NB4 (cell line): ENCODE results near the gene AUTS2.

ENCODE experiments used
- DNase-seq: peaks from one replicate; pipeline ENCODE4 v3.0.0; 2010; ENCODE audit warnings: low read depth
- H3K4me3 ChIP-seq: one replicate; pipeline ENCODE4 v1.5.1; 2011; ENCODE audit warnings: mild to moderate bottlenecking, low read depth, low read length, moderate library complexity
- CTCF ChIP-seq: IDR thresholded peaks from one replicate; pipeline ENCODE4 v1.5.1; 2012; ENCODE audit warnings: low read depth, low read length
- MAX ChIP-seq: IDR thresholded peaks from 2 replicates; pipeline ENCODE4 v1.6.1; 2011; ENCODE audit warnings: low read depth, low read length
- MYC ChIP-seq: IDR thresholded peaks from 2 replicates; pipeline ENCODE4 v1.6.1; 2011; ENCODE audit warnings: low read depth, low read length
- POLR2A ChIP-seq: IDR thresholded peaks from 2 replicates; pipeline ENCODE4 v1.6.1; 2011; ENCODE audit warnings: mild to moderate bottlenecking; ENCODE audit not compliant: insufficient read length; ENCODE audit errors: extremely low read depth

Gene AUTS2

GRCh38 chr7:69812756-69813155 is 214.5 kb downstream of the AUTS2 start:
- no peak for DNase-seq
- H3K4me3 ChIP-seq = no peak overlapping the region
- TF ChIP-seq MAX = no peak
- TF ChIP-seq CTCF = no peak
- TF ChIP-seq MYC = no peak
- TF ChIP-seq POLR2A = no peak

- DNase-seq = peak; percentile 18
- TF ChIP-seq MYC = no peak
- H3K4me3 ChIP-seq = no peak overlapping the region
Measured at GRCh38 chr7:69813637-69814240, 215.5 kb downstream of the AUTS2 start.

- H3K4me3 ChIP-seq = no peak overlapping the region
- DNase-seq = peak; percentile 32
- TF ChIP-seq MYC (no peak), POLR2A (no peak), MAX (no peak), CTCF (no peak)
Measured at GRCh38 chr7:69814421-69814962, 216.2 kb downstream of the AUTS2 start.

- no peak for TF ChIP-seq MAX
- no peak overlapping the region for H3K4me3 ChIP-seq
- DNase-seq = no peak
Measured at GRCh38 chr7:69816501-69816900, 218.2 kb downstream of the AUTS2 start.

GRCh38 chr7:69817121-69817520 is 218.8 kb downstream of the AUTS2 start:
- TF ChIP-seq CTCF (no peak), MYC (no peak), POLR2A (no peak), MAX (no peak)
- H3K4me3 ChIP-seq = no peak overlapping the region
- DNase-seq = no peak

- no peak for DNase-seq
- H3K4me3 ChIP-seq = no peak overlapping the region
- no peak for TF ChIP-seq CTCF
- TF ChIP-seq MYC = no peak
- TF ChIP-seq POLR2A = no peak
- TF ChIP-seq MAX = no peak
Measured at GRCh38 chr7:69817841-69818635, 219.8 kb downstream of the AUTS2 start.
